A549 (cell line): ENCODE data around the gene AP4E1.

Source experiments
- CHD4 ChIP-seq: fragments of 200-600 bp; sonication (generic); IDR thresholded peaks from 2 replicates; pipeline ENCODE4 v1.6.1; 2016; ENCODE audit warnings: antibody characterized with exemption, mild to moderate bottlenecking, borderline replicate concordance
- CTCF ChIP-seq: fragments of >200 bp; sonication (Bioruptor Twin); formaldehyde crosslinking; IDR thresholded peaks from 3 replicates; pipeline ENCODE4 v1.5.1; 2016
- ESRRA ChIP-seq: fragments of 150-350 bp; IDR thresholded peaks from 2 replicates; pipeline ENCODE4 v1.6.1; 2014; ENCODE audit warnings: mild to moderate bottlenecking, low read length, borderline replicate concordance
- FOSL2 ChIP-seq, 2 experiments: fragments of 450-650 bp in 1 of 2; fragments of >200 bp in 1 of 2; sonication (Bioruptor Twin) in 1 of 2; formaldehyde crosslinking; IDR thresholded peaks; 2 replicates each; pipeline versions ENCODE4 v1.5.0 to v1.6.1; 2016 to 2020; ENCODE audit warnings: mild to moderate bottlenecking in 1 of 2, moderate library complexity in 1 of 2
- PHF8 ChIP-seq: fragments of 200-600 bp; sonication (generic); IDR thresholded peaks from 2 replicates; pipeline ENCODE4 v1.6.1; 2016; ENCODE audit warnings: low read depth, mild to moderate bottlenecking, antibody characterized with exemption, moderate library complexity, borderline replicate concordance
- RFX5 ChIP-seq: fragments of 450-650 bp; IDR thresholded peaks from 2 replicates; pipeline ENCODE4 v1.7.1; 2014; ENCODE audit warnings: antibody characterized with exemption, mild to moderate bottlenecking, moderate library complexity

GRCh38 chr15:51046799-51047449 is 138.4 kb downstream of the AP4E1 start:
- TF ChIP-seq PHF8 (no peak), FOSL2 (IDR thresholded peaks at IDR 0.05) (no peak), FOSL2 (CRISPR knock-in tag; IDR thresholded peaks at IDR 0.05) (no peak), CTCF (no peak), CHD4 (no peak), RFX5 (no peak), ESRRA (no peak)
